Right kidney (tissue), 1 donor: ENCODE results near the gene SUSD2.
"Not testable (repeated sequence)": the region's sequence is repeated elsewhere in the genome, so short reads cannot be mapped to it uniquely, and the experiment has no call there.

Source experiments
- DNase-seq: peaks from one replicate; pipeline ENCODE4 v3.0.0-alpha.2; 2016

The SUSD2 gene

GRCh38 chr22:24189249-24190158 is 8.2 kb downstream of the SUSD2 start:
- peak; percentile 73 for DNase-seq

GRCh38 chr22:24190159-24190540 is 8.9 kb downstream of the SUSD2 start:
- DNase-seq: no peak

GRCh38 chr22:24190596-24191208 is 9.4 kb downstream of the SUSD2 start:
- DNase-seq: no peak

GRCh38 chr22:24191381-24191841 is 10.1 kb downstream of the SUSD2 start:
- DNase-seq: no peak

GRCh38 chr22:24191893-24192292 is 10.6 kb downstream of the SUSD2 start:
- no peak for DNase-seq

- no peak for DNase-seq
Measured at GRCh38 chr22:24198682-24199052, 17.4 kb downstream of the SUSD2 start.

GRCh38 chr22:24200619-24201212 is 19.4 kb downstream of the SUSD2 start:
- DNase-seq: no peak

GRCh38 chr22:24201681-24202614 is 20.7 kb downstream of the SUSD2 start:
- no peak for DNase-seq

- not testable (repeated sequence) for DNase-seq
Measured at GRCh38 chr22:24203856-24204255, 22.6 kb downstream of the SUSD2 start.

- DNase-seq: no peak
Measured at GRCh38 chr22:24205438-24206195, 24.3 kb downstream of the SUSD2 start.

GRCh38 chr22:24206460-24207263 is 25.4 kb downstream of the SUSD2 start:
- not testable (repeated sequence) for DNase-seq

- no peak for DNase-seq
Measured at GRCh38 chr22:24207264-24208011, 26.2 kb downstream of the SUSD2 start.

GRCh38 chr22:24208012-24208749 is 26.9 kb downstream of the SUSD2 start:
- no peak for DNase-seq

GRCh38 chr22:24209016-24209415 is 27.7 kb downstream of the SUSD2 start:
- no peak for DNase-seq

- DNase-seq: no peak
Measured at GRCh38 chr22:24209687-24210086, 28.4 kb downstream of the SUSD2 start.

- not testable (repeated sequence) for DNase-seq
Measured at GRCh38 chr22:24210409-24210808, 29.1 kb downstream of the SUSD2 start.

GRCh38 chr22:24211716-24212115 is 30.4 kb downstream of the SUSD2 start:
- not testable (repeated sequence) for DNase-seq

GRCh38 chr22:24213111-24213510 is 31.8 kb downstream of the SUSD2 start:
- DNase-seq: not testable (repeated sequence)
